Gastrocnemius medialis (tissue), 4 donors: ENCODE measurements around the gene APOE.

Experiments used
- POLR2A ChIP-seq, 2 donors: fragments of 450-650 bp; IDR thresholded peaks; one replicate each; pipeline ENCODE4 v1.6.1; 2017; ENCODE audit warnings: antibody characterized with exemption in 2 of 2, mild to moderate bottlenecking in 2 of 2, moderate library complexity in 2 of 2
- TF ChIP-seq, protein P1 (sequence below), 5 experiments: fragments of 450-650 bp in 3 of 5; fragments of 200-600 bp in 2 of 5; sonication (generic) in 2 of 5; IDR thresholded peaks in 4 of 5; conservative IDR thresholded peaks in 1 of 5; 1 replicate in 4 of 5; 2 replicates in 1 of 5; pipeline ENCODE4 v1.5.1; 2016 to 2019; ENCODE audit warnings: antibody characterized with exemption in 5 of 5, mild to moderate bottlenecking in 3 of 5, moderate library complexity in 3 of 5

DNA sequence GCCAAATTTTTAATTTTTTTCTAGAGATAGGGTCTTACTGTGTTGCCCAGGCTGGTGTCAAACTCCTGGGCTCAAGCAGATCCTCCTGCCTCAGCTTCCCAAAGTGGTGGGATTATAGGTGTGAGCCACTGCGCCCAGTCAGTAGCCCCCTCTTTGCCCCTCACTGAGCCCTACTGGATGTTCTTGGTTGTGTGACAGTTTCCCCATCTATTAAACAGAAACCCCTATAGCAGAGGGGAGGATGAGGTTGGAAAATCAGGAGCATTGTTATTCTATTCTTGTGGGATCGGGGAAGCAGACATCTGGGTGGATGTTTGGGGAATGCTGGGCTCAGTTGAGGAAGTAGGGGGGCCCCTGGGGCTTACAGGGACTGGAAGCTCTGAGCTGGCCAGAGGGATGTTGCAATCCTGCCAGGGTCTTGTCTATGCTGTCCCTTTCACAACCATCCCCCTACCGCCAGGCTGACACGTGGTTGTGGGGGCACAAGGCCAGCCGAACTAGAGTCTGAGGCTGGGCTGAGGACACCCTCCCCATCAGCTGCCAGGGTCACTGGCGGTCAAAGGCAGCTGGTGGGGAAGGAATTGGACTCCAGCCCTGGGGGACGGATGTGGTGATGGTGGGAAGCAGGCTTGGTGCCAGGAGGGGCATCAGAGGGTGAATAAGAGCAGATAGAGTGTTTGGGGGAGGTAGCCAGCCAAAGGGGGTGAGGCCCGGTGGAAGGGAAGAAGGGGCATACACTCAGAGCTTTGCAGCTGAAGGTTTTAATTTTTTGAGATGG lies 19.7 kb downstream of the APOE start:
- TF ChIP-seq, protein P1, sequence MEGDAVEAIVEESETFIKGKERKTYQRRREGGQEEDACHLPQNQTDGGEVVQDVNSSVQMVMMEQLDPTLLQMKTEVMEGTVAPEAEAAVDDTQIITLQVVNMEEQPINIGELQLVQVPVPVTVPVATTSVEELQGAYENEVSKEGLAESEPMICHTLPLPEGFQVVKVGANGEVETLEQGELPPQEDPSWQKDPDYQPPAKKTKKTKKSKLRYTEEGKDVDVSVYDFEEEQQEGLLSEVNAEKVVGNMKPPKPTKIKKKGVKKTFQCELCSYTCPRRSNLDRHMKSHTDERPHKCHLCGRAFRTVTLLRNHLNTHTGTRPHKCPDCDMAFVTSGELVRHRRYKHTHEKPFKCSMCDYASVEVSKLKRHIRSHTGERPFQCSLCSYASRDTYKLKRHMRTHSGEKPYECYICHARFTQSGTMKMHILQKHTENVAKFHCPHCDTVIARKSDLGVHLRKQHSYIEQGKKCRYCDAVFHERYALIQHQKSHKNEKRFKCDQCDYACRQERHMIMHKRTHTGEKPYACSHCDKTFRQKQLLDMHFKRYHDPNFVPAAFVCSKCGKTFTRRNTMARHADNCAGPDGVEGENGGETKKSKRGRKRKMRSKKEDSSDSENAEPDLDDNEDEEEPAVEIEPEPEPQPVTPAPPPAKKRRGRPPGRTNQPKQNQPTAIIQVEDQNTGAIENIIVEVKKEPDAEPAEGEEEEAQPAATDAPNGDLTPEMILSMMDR (IDR thresholded peaks at IDR 0.05 in 4 of 5, conservative IDR thresholded peaks at IDR 0.05 in 1 of 5): no peak
- no peak for TF ChIP-seq POLR2A (IDR thresholded peaks at IDR 0.05)
